ENCODE data around the gene ECI1.
A peak's percentile ranks its signal among the peaks of the same experiment; 100 is the strongest.

The ECI1 gene

GRCh38 chr16:2251296-2252111 lies at the start of gene ECI1:
TSS of gene ECI1 (minus strand) at chr16:2251587. CDS start at chr16:2251566, 21 bp downstream.
- peak; percentile 91 for DNase-seq (ENCODE audit: low spot score)

- no peak for DNase-seq (ENCODE audit: low spot score)
Observed at GRCh38 chr16:2299915-2300192, 48.5 kb upstream of the ECI1 start.

GRCh38 chr16:2299121-2299914 lies 47.9 kb upstream of the ECI1 start:
- no peak for DNase-seq (ENCODE audit: low spot score)

GRCh38 chr16:2298621-2299020 lies 47.2 kb upstream of the ECI1 start:
- DNase-seq (ENCODE audit: low spot score), result no peak

GRCh38 chr16:2297506-2297860 lies 46.1 kb upstream of the ECI1 start:
- DNase-seq (ENCODE audit: low spot score), result no peak

GRCh38 chr16:2296661-2297505 lies 45.5 kb upstream of the ECI1 start:
- DNase-seq (ENCODE audit: low spot score), result no peak

GRCh38 chr16:2295056-2295798 lies 43.8 kb upstream of the ECI1 start:
- DNase-seq (ENCODE audit: low spot score), result no peak

- DNase-seq (ENCODE audit: low spot score), result no peak
Observed at GRCh38 chr16:2292221-2292620, 40.8 kb upstream of the ECI1 start.

GRCh38 chr16:2289282-2289681 lies 37.9 kb upstream of the ECI1 start:
- no peak for DNase-seq (ENCODE audit: low spot score)

- DNase-seq (ENCODE audit: low spot score), result no peak
Observed at GRCh38 chr16:2288726-2289125, 37.3 kb upstream of the ECI1 start.

GRCh38 chr16:2287916-2288547 lies 36.6 kb upstream of the ECI1 start:
- DNase-seq (ENCODE audit: low spot score), result no peak

GRCh38 chr16:2286550-2286949 lies 35.2 kb upstream of the ECI1 start:
- no peak for DNase-seq (ENCODE audit: low spot score)

- DNase-seq (ENCODE audit: low spot score), result no peak
Observed at GRCh38 chr16:2285731-2286191, 34.4 kb upstream of the ECI1 start.

- DNase-seq (ENCODE audit: low spot score), result no peak
Observed at GRCh38 chr16:2284797-2285576, 33.6 kb upstream of the ECI1 start.

GRCh38 chr16:2284001-2284770 lies 32.8 kb upstream of the ECI1 start:
- no peak for DNase-seq (ENCODE audit: low spot score)

GRCh38 chr16:2282866-2283555 lies 31.6 kb upstream of the ECI1 start:
- no peak for DNase-seq (ENCODE audit: low spot score)

- no peak for DNase-seq (ENCODE audit: low spot score)
Observed at GRCh38 chr16:2282262-2282661, 30.9 kb upstream of the ECI1 start.

- DNase-seq (ENCODE audit: low spot score), result no peak
Observed at GRCh38 chr16:2280981-2281542, 29.7 kb upstream of the ECI1 start.

GRCh38 chr16:2280461-2280860 lies 29.1 kb upstream of the ECI1 start:
- no peak for DNase-seq (ENCODE audit: low spot score)
